ENCODE results near the gene PIK3R1. TPM values are rescaled to one million over a fixed set of nuclear protein-coding genes. Genes with fewer than 3 reads are reported as not detected.
A peak's percentile ranks its signal among the peaks of the same experiment; 100 is the strongest.

The PIK3R1 gene
- total RNA-seq, 1 donor from 2014 or later, result 27.4 TPM

DNA sequence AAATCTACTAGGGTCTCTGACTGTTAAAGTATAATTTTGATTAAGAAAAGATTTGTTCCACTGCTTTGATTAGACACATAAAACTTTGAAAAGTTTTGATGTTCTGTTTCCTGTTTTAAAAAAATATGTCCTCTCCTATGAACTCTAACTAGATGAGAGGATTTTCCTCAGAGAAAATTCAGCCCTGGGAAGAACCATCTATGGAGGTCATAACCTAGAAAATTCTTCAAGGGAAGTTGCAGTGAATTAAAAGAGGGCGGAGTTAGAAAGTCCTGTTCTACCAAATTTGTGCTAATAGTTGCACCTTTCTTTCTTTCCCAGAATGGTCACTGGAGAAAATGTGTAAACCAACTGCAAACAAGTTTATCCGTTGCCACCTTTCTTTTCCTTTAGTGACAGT is 27.7 kb downstream of the PIK3R1 start:
- Mint-ChIP-seq H3K9me3 (ENCODE audit: unreplicated experiment) (no peaks in the 10 kb centered on the region), H3K27me3 (ENCODE audit: unreplicated experiment) (no peaks in the 10 kb centered on the region), H3K27ac (ENCODE audit: unreplicated experiment) (peak overlapping the region; percentile 88), H3K4me3 (ENCODE audit: unreplicated experiment) (no peak overlapping the region), H3K4me1 (ENCODE audit: unreplicated experiment) (peaks cover 68% of the 10 kb centered on the region), H3K36me3 (ENCODE audit: unreplicated experiment) (peaks cover 2% of the 10 kb centered on the region)
- TF ChIP-seq CTCF (IDR thresholded peaks at IDR 0.05), result no peak
- DNase-seq (ENCODE audit: extremely low spot score, unreplicated experiment), result no peak

GRCh38 chr5:68243681-68244080 is 28.1 kb downstream of the PIK3R1 start:
- Mint-ChIP-seq H3K4me1 (ENCODE audit: unreplicated experiment) (peaks cover 69% of the 10 kb centered on the region), H3K9me3 (ENCODE audit: unreplicated experiment) (no peaks in the 10 kb centered on the region), H3K27ac (ENCODE audit: unreplicated experiment) (peak overlapping the region; percentile 88), H3K36me3 (ENCODE audit: unreplicated experiment) (peaks cover 2% of the 10 kb centered on the region), H3K27me3 (ENCODE audit: unreplicated experiment) (no peaks in the 10 kb centered on the region), H3K4me3 (ENCODE audit: unreplicated experiment) (no peak overlapping the region)
- DNase-seq (ENCODE audit: extremely low spot score, unreplicated experiment), result no peak
- no peak for TF ChIP-seq CTCF (IDR thresholded peaks at IDR 0.05)

- no peak for DNase-seq (ENCODE audit: extremely low spot score, unreplicated experiment)
- Mint-ChIP-seq H3K4me1 (ENCODE audit: unreplicated experiment) (peaks cover 70% of the 10 kb centered on the region), H3K4me3 (ENCODE audit: unreplicated experiment) (no peak overlapping the region), H3K9me3 (ENCODE audit: unreplicated experiment) (no peaks in the 10 kb centered on the region), H3K27me3 (ENCODE audit: unreplicated experiment) (no peaks in the 10 kb centered on the region), H3K36me3 (ENCODE audit: unreplicated experiment) (peaks cover 2% of the 10 kb centered on the region), H3K27ac (ENCODE audit: unreplicated experiment) (no peak overlapping the region)
- no peak for TF ChIP-seq CTCF (IDR thresholded peaks at IDR 0.05)
These were observed 29.8 kb downstream of the PIK3R1 start for GRCh38 chr5:68245319-68245718.

DNA sequence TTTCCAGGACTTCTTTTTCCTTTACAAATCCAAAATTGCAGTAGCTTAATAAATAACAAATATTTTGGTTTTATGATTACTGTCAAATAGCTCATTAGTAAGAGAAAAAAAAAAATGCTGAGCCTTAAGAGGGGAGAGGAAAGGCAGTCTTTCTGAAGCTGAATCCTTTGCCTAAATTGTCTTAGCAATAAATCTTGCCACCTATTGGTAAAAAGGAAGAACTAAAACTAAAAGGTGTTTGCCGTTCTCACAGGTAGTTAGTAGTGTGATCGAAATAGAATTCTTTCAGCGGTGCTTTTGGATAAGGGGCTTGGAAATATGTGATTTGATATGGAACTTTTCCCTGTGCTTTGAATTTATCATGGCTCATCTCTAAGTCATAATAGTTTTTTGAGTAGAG is 31.2 kb downstream of the PIK3R1 start:
- TF ChIP-seq CTCF (IDR thresholded peaks at IDR 0.05), result peak; percentile 48
- no peaks in the 10 kb centered on the region for H3K27me3 Mint-ChIP-seq (ENCODE audit: unreplicated experiment)
- no peak overlapping the region for H3K27ac Mint-ChIP-seq (ENCODE audit: unreplicated experiment)
- H3K36me3 Mint-ChIP-seq (ENCODE audit: unreplicated experiment), result no peaks in the 10 kb centered on the region
- no peak overlapping the region for H3K4me3 Mint-ChIP-seq (ENCODE audit: unreplicated experiment)
- peaks cover 67% of the 10 kb centered on the region for H3K4me1 Mint-ChIP-seq (ENCODE audit: unreplicated experiment)
- no peaks in the 10 kb centered on the region for H3K9me3 Mint-ChIP-seq (ENCODE audit: unreplicated experiment)
- DNase-seq (ENCODE audit: extremely low spot score, unreplicated experiment), result no peak

DNA sequence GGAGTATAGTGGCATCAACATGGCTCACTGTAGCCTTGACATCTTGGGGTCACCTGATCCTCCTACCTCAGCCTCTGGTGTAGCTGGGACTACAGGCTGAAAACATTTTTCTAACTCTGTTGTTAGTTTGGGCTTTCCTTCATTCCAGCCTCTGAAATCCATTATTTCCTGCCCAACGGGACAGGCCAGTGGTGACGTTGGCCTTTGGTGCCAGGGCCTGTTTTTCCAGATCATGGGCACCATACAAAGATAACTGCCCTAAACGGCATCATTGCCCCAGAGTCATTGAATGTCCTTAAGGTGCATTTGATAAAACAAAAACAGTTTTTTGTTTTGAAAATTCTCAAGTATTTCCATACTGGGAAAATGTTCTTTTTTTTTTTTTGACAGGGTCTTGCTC is 32.1 kb downstream of the PIK3R1 start:
- Mint-ChIP-seq H3K9me3 (ENCODE audit: unreplicated experiment) (no peaks in the 10 kb centered on the region), H3K36me3 (ENCODE audit: unreplicated experiment) (no peaks in the 10 kb centered on the region), H3K27ac (ENCODE audit: unreplicated experiment) (no peak overlapping the region), H3K27me3 (ENCODE audit: unreplicated experiment) (no peaks in the 10 kb centered on the region), H3K4me3 (ENCODE audit: unreplicated experiment) (no peak overlapping the region), H3K4me1 (ENCODE audit: unreplicated experiment) (peaks cover 67% of the 10 kb centered on the region)
- no peak for DNase-seq (ENCODE audit: extremely low spot score, unreplicated experiment)
- TF ChIP-seq CTCF (IDR thresholded peaks at IDR 0.05), result no peak

Data from osteocyte (in vitro differentiated cells).